SW480 (cell line): ENCODE results near the gene CEP350.
"Not testable (repeated sequence)": the region's sequence is repeated elsewhere in the genome, so short reads cannot be mapped to it uniquely, and the experiment has no call there.

Experiments used
- DNase-seq: peaks from one replicate; pipeline ENCODE4 v3.0.0-alpha.2; 2016; ENCODE audit warnings: low spot score

CEP350 gene

GRCh38 chr1:180123463-180123936, 168.9 kb downstream of the CEP350 start:
- peak; percentile 5 for DNase-seq

DNA sequence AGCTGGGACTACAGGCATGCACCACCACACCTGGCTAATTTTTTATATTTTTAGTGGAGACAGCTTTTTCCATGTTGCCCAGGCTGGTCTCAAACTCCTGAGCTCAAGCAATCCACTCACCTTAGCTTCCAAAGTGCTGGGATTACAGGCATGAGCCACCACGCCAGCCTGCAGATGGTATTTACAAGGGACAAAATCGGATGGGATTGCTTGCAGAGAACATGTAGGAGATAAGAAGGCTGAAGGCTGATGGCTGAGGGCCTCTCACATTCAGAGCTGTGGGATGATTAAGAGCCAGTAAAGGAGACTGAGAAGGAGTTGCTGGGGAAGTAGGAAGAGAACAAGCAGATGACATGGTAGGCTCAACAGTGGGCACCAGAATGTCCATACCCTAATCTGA, 176.0 kb downstream of the CEP350 start:
- DNase-seq = no peak

GRCh38 chr1:180131510-180131909, 176.9 kb downstream of the CEP350 start:
- DNase-seq = no peak

DNA sequence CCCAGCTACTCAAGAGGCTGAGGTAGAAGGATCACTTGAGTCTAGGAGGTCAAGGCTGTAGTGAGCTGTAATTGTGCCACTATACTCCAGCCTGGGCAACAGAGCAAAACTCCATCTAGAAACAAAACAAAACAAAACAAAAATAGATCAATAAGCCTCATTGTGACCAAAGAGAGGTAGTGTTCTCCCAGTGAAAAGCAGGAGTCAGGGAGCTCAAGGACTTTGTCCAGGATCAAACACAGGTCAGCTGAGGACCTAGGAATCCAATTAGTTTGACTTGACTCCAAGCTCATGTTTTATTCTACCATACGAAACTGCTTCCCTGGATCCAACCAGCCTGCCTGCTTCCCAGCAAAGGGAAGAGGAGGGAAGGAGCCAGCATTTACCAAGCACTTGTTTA, 178.6 kb downstream of the CEP350 start:
- no peak for DNase-seq

- not testable (repeated sequence) for DNase-seq
Measured at GRCh38 chr1:180133688-180134087, 179.1 kb downstream of the CEP350 start.

DNA sequence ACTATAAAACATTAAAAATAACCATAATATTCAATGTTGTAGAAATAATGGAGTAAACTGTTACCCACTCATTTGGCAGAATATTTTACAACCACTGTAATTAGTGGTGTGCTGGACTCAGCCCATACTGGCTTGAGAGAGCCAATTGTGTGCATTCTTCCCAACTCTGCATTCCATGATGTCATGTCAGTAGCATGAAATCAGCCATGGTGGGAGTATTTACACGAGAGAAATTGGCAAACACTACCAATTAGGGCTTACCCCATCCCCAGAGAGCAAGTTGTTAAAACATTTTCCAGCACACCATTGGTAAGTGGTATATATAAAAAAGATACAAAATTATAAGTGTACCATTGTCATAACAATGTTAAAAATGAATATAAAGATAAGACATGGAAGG, 180.9 kb downstream of the CEP350 start:
- DNase-seq = no peak

- no peak for DNase-seq
Measured at GRCh38 chr1:180136331-180136967, 181.8 kb downstream of the CEP350 start.

- no peak for DNase-seq
Measured at GRCh38 chr1:180136968-180137356, 182.4 kb downstream of the CEP350 start.

DNA sequence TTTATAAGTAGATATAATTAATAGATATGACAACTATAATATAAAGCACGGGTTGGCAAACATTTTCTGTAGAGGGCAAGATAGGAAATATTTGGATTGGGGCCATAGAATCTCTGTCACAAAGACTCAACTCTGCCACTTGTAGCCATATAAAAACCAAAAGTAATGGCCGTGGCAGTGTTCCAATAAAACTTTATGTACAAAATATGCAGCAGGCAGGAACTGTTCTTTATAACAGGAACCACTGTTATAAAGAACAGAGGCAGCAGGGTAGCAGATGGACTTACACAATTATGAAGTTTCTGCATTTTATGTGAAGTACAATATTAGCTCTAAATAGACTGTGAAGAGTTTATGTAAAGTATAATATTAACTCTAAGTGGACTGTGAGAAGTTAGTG, 183.2 kb downstream of the CEP350 start:
- DNase-seq = no peak

DNA sequence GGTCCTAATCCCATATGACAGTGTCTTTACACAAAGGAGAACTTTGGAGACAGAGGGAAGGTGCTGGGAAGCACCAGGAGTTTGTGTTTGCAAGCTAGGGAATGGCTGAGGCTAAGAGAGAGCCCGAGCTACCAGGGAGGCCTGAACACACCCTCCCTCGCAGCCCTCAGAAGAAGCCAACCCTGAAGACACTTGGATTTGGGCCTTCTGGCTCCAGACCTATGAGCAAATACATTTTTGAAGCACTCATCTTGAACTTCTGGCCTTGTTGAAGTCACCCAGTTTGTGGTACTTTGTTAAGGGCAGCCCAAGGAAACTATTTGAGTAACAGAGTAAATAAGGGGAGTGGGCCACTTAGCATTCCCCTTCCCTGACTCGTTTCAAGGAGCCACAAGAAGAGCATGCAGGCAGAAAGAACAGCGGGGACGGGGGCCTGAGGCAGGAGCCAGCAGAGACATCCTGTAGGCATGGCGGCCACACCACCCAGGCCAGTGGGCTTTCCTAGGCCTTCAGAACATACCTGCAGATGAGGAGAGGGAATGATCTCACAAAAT, 186.8 kb downstream of the CEP350 start:
- no peak for DNase-seq

- DNase-seq = no peak
Measured at GRCh38 chr1:180143359-180143758, 188.7 kb downstream of the CEP350 start.

GRCh38 chr1:180144659-180145357, 190.2 kb downstream of the CEP350 start:
- no peak for DNase-seq

DNA sequence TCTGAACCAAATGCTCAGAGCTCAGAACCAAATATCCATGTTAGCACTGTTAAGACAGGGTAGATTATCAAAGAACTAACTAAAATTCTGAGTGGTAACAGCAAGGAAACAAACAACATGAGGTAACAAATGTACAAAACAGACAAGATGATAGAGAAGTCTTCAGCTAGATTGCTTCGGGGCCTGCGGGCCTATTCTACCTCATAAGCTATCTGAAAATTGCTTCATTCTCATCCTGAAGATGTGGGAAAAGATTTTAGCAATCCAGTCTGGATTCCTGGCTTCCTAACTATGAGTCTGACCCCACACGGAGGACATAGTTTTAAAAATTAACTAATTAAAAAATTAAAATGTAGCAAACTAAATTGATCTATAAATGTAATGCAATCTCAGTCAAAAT, 190.8 kb downstream of the CEP350 start:
- DNase-seq = no peak

- DNase-seq = no peak
Measured at GRCh38 chr1:180150982-180151381, 196.4 kb downstream of the CEP350 start.

DNA sequence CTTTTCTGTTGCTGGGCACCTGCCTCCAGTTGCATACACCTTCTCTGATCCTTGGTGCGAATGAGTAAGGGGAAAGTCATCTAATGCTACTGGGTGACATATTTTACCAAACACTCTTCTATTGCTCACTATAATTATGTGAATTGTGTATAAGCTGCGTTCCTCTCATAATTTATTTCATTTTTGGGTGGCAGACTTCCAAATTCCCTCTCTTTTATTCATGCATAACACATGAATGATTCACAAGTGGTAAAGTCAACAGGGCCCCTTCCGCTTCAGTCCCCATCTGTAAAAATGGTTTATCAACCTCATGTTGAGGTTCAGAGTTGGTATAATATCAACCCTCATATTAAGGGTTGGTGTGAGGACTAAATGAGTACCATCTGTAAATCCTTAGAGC, 196.9 kb downstream of the CEP350 start:
- DNase-seq = no peak

- DNase-seq = no peak
Measured at GRCh38 chr1:180152588-180152987, 198.0 kb downstream of the CEP350 start.

- no peak for DNase-seq
Measured at GRCh38 chr1:180153032-180153431, 198.4 kb downstream of the CEP350 start.

GRCh38 chr1:180154003-180154324, 199.4 kb downstream of the CEP350 start:
- no peak for DNase-seq

DNA sequence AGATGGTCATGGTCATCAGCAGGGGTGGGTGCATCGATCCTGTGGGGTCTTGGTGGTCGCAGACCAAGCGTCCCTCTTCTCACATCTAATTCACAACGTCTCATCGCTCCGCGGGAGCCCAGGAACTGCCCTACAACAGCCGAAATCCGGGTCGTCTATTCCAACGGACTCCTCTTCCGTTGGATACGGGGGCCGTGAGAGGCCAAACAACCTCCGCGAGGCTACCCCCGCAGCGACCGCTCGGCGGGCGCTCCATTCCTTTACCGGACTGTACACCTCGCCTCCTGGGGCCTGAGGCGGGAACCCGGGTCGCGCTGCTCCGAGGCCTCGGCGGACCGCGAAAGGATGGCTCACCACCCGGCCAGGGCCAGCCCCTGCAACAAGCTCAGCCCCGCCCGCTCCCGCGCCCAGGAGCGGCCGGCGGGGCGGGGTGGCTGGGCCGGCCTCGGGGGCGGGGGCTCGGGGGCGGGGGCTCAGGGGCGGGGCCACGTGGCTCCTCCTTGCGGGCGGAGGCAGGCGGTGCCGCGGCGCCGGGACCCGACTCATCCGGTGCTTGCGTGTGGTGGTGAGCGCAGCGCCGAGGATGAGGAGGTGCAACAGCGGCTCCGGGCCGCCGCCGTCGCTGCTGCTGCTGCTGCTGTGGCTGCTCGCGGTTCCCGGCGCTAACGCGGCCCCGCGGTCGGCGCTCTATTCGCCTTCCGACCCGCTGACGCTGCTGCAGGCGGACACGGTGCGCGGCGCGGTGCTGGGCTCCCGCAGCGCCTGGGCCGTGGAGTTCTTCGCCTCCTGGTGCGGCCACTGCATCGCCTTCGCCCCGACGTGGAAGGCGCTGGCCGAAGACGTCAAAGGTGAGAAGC, 199.9 kb downstream of the CEP350 start, which contains the start of gene QSOX1:
Gene QSOX1 (plus strand): TSS at position 545 of the 857 bp plus-strand sequence. CDS start 39 bp downstream, at position 584.
- peak; percentile 79 for DNase-seq

DNA sequence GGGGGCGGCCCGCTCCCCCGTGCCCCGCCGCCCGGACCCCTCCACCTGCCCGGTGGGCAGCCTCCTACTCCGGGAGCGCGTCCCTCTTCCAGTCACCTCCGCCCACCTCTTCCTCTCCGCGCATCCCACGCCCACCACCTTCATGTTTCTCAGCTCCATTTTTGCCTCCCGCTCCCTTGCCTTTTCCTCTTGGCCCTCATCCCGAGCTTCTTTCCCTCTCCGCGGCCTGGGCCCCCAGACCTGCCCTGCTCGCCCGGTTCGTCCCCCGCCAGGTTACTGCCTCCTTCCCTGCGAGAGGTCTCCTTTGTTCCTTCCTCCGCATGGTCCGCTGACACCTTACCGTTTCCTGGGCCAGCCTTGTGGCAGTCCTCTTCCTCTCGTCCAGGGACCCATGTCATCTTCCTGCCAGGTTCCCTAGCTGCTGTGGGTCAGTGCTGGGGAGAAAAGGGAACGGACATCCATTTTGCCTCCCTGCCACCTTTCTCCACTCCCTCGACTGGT, 200.6 kb downstream of the CEP350 start:
- peak; percentile 55 for DNase-seq

GRCh38 chr1:180156201-180156600, 201.6 kb downstream of the CEP350 start:
- no peak for DNase-seq

DNA sequence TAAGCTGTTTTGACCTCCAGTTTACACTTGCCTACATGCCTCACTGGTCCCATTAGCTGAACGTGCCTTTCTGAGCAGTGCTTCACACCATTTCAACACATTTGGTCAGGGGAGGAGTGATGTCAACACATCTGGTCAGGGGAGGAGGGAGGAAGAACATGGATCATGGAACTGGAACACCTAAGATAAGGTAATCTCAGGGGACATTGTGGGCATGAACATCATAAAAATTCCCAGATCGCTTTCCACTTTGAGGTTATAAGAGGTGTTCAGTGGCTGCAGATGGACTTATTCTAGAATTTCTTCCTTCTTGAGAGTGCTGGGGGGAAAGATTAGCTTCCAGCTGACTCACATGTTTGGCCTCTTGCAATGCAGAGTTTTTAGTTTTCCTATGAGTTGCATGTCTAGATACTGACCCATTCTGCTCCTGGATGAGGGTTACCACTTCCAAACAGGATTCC, 202.1 kb downstream of the CEP350 start:
- no peak for DNase-seq
